ENCODE measurements around the gene HOXA6. TPM values are rescaled to one million over a fixed set of nuclear protein-coding genes. Genes with fewer than 3 reads are reported as not detected.

The HOXA6 gene
- total RNA-seq, 2 donors from 2014 or later = not detected

DNA sequence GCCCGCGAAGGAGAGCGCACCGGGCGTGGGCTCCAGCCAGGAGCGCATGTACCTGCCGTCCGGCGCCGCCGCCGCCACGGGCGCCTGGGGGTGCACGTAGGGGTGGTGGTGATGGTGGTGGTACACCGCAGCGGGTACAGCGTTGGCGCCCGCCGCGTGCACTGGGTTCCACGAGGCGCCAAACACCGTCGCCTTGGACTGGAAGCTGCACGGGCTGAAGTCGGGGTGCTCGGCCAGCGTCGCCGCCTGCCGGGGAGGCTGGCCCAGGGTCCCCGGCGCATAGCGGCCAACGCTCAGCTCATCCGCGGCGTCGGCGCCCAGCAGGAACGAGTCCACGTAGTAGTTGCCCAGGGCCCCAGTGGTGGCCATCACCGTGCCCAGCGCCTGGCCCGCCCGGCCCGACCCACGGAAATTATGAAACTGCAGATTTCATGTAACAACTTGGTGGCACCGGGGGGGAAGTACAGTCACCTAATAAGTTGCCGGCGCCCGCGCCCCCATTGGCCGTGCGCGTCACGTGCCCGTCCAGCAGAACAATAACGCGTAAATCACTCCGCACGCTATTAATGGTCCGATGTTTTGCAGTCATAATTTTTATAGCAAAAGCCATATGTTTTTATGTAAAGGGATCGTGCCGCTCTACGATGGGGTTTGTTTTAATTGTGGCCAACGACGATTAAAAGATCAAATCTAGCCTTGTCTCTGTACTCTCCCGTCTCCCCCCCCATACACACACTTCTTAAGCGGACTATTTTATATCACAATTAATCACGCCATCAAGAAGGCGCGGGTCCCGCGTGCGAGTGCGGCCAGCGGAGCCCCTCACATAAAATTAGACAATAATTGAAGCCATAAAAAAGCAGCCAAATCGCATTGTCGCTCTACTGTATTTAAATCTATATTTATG, 17.8 kb upstream of the HOXA6 start, which contains the start of gene HOXA9:
HOXA9 (minus strand) TSS at position 449 of the 907 bp plus-strand sequence; CDS start at position 369, 80 bp downstream.
- ATAC-seq (no peak), DNase-seq (peak; percentile 30)

DNA sequence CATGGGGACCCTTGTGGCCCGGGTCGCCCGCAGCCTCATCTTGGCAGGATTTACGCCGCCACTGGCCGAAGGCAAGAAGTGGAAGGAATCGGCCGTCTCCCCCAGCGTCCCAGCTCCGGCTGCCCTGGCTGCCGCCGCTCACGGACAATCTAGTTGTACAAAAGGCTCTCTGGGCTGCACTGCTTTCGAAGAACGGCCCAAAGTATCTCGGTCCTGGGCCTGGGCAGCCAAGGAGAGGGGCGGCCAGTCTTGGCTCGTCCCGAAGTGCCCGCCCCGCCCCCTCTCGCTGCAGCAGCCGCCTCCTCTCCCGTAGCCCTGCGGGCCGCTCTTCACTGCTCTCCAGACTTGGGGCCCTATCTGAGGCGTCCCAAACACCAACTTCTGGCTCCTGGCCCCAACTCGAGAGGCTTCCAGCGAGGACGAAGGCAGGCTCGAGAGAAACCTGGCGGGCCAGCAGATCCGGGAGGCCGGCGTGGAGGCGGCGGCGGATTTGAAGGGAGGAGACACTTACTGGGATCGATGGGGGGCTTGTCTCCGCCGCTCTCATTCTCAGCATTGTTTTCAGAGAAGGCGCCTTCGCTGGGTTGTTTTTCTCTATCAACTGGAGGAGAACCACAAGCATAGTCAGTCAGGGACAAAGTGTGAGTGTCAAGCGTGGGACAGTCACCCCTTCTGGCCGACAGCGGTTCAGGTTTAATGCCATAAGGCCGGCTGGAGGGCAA, 17.0 kb upstream of the HOXA6 start:
- DNase-seq = peak; percentile 23
- ATAC-seq = no peak

More for the DNA sequence above, 17.8 kb upstream of the HOXA6 start, which contains the start of gene HOXA9:
- intact Hi-C loops (cut with DNase I) = loop anchor here (10.0 kb wide), 2 partner anchors 781 to 1301 kb away; no protein-coding TSS in a partner anchor

DNA sequence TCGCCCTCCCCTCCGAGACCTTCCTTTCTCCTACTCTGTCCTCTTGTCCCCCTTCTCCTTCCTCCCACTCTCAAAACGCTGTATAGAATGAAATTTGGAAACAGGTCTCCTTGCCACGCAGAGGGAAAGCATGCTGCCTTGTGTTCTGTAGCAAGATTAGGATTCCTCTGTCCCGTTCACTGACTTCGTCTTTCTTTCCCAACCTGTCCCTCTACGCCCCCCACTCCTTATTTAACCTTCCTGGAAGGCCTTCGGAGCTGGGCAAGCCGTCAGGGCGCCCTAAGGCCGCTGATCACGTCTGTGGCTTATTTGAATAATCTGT, 16.4 kb upstream of the HOXA6 start:
- intact Hi-C loops (cut with DNase I) = loop anchor here (5.0 to 10.0 kb wide), 3 partner anchors 779 to 1299 kb away; no protein-coding TSS in a partner anchor
- DNase-seq = no peak
- no peak for ATAC-seq

More for the DNA sequence above, 17.0 kb upstream of the HOXA6 start:
- intact Hi-C loops (cut with DNase I) = loop anchor here (5.0 to 10.0 kb wide), 3 partner anchors 780 to 1300 kb away; no protein-coding TSS in a partner anchor

DNA sequence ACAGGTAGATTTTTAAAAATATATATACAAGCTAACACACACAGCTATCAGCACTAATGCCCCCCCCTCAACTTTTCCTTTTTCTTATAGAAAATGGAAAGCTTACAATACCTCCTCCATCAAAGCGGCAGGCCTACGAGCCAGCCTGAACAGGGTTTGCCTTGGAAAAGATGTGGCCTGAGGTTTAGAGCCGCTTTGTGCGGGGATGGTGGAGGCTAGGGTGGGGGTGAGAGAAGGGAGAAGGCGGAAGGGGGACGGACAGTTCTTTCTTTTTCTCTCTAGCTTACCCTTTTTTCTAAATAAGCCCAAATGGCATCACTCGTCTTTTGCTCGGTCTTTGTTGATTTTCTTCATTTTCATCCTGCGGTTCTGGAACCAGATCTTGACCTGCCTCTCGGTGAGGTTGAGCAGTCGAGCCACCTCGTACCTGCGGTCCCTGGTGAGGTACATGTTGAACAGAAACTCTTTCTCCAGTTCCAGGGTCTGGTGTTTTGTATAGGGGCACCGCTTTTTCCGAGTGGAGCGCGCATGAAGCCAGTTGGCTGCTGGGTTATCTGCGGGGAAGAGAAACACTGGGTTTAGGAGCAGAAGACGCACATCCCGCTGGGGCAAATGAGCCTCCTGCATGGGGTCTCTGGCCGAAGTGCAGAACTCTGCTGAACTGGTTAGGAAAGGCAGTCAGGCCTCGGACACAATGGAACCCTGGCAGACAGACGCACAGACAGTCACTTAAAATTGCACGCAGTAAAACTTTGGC, 15.9 kb upstream of the HOXA6 start:
- DNase-seq (peak; percentile 11), ATAC-seq (no peak)
- intact Hi-C loops (cut with DNase I) = loop anchor here (5.0 to 10.0 kb wide), 3 partner anchors 779 to 1299 kb away; no protein-coding TSS in a partner anchor

DNA sequence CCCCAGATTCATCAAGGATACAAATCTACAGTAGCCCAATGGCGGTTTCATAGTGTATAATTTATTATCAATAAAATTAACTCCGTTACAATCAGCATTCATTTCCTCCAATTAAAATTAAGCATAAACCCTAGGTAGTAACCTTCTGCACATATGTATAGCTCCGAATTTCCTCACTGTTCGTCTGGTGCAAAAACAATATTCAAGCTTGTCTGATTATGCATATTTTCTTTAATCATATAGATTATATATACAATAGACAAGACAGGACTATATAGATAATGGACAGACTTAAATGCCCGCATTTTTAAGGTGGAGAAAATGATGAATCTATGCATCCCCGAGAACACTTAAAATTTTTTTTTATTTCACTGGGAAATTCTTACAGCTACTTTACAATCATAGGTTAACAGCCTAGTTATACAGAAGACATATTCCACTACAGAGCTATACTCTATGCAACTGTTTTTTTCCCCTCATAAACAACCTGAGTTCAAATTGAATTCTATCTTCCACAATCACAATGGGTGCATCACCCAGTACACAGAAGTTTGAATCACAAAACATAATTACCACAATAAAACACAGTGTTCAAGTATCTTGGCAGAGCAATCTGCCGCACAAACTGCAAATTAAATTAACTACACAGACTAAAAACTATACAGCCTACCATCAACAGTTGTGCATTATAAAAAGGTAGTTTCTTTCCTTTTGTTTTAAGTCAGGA, 15.2 kb upstream of the HOXA6 start:
- ATAC-seq = no peak
- intact Hi-C loops (cut with DNase I) = loop anchor here (5.0 to 10.0 kb wide), 3 partner anchors 778 to 1298 kb away; no protein-coding TSS in a partner anchor

DNA sequence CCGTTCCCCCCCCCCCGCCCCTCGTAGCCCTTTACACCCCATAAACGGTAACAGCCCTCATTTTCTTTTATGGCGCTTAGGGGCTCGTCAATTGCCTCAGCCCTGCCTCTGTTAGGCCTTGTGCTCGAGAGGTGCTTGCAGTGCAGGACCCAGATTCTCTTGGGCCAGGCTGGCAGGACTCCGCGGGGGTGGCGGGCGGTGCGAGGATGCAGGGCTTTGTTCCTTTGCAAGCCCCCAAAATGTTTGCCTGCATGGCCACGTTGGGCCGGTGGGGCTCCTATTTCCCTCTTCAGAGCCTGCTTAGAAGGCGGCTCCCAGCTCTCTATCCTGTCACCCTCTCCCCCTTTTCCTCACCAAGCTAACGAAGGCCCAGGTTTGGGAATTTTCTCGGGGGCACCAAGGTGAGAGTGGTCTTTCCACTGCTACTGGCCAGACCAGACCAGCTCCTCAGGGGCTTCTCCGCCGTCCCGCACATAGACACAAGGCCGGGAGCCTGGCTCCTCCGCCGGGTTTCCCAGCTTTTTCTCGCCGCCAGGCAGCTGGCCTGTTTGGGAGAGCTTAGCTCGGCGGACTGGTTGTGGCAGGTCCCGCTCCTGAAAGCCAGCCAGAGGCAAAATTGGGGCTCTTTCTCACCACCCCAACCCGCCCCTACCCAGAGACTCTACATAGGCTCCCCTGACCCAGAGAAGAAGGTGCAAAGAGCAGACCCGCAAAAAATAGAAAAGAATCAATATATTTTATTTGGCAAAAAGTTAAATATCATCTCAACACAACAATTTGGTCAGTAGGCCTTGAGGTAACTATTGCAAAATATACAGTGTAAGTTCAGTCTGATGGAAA, 14.4 kb upstream of the HOXA6 start:
- intact Hi-C loops (cut with DNase I) = loop anchor here (2.0 to 10.0 kb wide), 5 partner anchors 307 to 1297 kb away; no protein-coding TSS in a partner anchor
- ATAC-seq (no peak), DNase-seq (peak; percentile 15)

More for the DNA sequence above, 15.2 kb upstream of the HOXA6 start:
- no peak for DNase-seq

DNA sequence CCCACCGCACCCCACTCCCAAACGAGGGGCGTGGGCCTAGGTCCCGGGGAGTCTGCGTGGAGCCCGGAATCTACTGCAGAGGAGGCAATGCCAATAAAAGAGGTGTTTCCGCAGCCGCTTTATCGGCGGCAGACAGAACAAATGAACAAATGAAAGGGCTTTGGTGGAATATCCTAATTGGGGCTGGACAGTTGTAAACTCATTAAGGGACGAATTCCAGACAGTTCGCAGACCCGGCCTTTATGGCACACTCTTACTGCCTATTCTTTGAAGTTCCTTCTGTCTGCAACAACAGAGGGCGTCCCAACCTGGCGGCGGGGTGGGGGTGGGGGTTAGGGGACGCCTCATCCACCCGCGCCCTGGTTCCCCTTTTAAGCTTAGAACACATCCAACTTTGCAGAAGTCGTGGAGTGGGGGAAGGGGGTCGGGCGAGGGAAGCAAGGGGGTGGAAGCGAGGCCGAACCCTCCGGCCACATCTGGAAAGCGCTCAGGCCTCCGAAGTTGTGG, 13.7 kb upstream of the HOXA6 start:
- ATAC-seq = peak; percentile 16 to 36
- DNase-seq = peak; percentile 53
- intact Hi-C loops (cut with DNase I) = loop anchor here (2.0 to 10.0 kb wide), 5 partner anchors 306 to 1296 kb away; no protein-coding TSS in a partner anchor

DNA sequence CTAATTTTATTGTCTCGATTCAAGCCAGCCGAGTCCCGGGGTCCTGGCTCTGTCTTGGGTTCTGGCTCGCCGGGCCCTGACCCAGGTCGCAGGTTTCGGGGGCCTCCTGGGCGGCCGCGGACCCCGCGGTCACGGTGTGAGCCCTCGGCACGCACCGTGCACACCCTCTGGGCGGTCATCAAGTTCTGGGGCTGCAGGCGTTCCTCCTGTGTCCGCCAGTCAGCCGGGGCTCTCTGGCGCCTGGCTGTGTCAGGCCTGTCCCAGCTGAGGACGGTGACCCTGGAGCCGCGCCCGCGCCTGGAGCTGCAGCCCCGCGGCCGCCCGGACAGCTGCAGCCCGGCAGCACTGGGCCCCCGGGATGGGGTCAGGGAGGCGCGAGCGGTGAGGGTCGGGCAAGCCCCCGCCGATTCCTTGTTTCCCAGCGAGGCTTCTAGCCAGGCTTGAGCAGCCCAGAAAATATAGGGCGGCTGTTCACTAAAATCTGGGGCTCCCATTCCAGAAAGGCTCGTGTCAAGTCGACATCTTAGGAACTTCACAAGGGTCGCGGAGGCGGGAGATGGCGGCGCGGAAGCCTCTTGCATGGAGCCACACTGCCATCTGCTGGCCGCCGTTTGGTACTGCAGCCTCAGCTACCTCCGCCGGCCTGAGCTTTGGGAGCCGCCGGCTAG, 13.1 kb upstream of the HOXA6 start:
- ATAC-seq = peak; percentile 84
- intact Hi-C loops (cut with DNase I) = loop anchor here (2.0 to 10.0 kb wide), 5 partner anchors 306 to 1296 kb away; no protein-coding TSS in a partner anchor

DNA sequence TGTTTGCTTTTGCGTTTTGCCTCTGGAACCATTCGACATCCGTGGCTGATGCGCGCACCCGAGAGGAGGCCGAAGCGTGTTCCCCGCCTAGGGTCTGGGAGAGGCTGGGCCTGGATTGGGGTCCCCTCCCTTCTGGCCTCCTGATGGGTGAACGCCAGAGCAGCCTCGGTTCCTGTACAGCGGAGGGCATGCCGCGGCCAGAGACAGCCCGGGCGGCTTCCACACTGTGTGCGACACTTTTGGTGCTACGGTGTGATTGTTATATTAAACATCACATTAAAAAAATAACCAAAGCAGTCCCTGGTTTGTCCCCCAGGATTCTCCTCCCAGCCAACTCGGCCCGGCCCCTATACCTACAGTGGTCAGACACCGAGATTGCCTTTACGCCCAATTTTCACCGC, 12.6 kb upstream of the HOXA6 start:
- ATAC-seq (peak in 1 of 2 donors; percentile 4), DNase-seq (no peak)
- intact Hi-C loops (cut with DNase I) = loop anchor here (2.0 to 10.0 kb wide), 5 partner anchors 305 to 1295 kb away; no protein-coding TSS in a partner anchor

More for the DNA sequence above, 13.1 kb upstream of the HOXA6 start:
- DNase-seq = peak; percentile 87

DNA sequence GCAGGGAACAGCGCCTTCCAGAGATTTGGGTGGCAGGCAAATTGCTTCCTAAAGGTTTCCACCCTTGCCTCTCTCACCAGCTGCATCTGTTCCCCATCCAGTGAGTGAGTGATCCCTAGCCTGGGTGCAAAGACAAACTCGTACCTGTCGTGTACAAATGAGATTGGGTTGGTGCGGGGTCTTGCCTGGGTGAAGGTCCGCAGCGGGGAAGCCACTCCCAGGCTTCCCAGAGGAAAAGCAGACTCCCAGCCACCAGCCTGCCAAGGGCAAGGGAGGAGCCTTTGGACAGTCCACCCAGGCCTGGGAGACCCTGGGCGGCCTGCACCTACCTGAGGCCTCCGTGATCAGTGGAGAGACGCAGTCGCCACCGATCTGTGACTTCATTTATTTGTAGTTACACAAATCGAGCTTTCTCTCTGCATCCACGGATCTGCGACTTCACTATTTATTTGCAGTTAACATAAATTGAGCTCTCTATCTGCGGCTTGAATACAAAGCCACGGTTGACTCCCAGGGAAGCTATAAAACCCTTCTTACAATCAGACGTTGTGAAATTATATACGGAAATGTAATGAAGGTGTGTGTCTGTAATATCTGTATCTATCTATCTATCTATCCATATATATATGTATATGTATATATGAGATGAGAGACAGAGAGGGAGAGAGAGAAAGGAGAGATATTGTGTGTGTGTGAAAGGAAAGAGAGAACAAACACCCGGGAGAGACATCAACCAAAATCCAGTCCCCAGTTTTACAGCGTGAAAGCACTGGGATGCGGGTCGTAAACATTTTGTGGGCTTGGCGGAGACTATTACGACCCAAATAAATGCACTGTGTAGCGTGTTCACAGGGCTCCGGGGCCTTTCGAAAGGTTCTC, 11.9 kb upstream of the HOXA6 start:
- ATAC-seq = no peak
- DNase-seq = no peak
- intact Hi-C loops (cut with DNase I) = loop anchor here (2.0 to 10.0 kb wide), 5 partner anchors 305 to 1295 kb away; no protein-coding TSS in a partner anchor

DNA sequence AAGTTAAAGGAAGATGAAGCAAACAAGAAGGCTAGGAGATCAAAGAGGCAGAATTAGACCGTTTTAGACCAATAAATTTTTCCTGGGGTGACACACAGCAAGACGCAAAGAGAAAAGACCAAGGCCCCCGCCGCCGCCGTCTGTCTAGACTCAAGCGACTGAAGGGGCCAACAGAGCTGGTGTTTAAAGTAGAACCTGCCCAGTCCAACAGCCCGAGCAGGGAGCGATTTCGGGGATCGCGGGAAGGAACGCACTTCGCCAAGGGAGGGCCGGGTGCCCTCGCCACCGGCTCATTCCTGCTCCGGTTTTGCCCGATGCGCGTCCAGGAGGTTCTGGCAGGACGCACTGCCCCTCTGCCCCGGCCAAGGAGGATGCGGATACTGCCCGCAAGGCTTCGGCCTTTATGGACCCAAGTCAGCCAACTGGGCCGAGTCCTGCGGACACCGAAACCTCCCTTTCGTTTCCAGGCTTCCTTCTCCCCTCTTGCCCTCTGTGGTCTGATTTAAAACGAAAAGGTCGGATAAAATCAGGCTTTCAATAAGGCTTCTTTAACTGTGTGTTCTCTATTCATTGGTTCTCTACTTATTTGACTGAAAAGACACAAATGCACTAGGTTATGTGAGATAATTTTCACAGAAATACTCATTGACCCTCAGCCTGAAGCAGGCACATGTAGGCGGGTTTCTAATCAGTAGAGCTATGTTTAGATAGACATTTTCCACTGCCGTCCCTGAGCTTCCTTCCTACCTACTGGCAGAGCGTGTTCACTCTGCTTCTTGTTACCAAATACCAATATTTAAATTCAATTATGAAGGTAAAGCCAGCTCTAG, 11.1 kb upstream of the HOXA6 start:
- DNase-seq (no peak), ATAC-seq (no peak)
- intact Hi-C loops (cut with DNase I) = no loop called here

DNA sequence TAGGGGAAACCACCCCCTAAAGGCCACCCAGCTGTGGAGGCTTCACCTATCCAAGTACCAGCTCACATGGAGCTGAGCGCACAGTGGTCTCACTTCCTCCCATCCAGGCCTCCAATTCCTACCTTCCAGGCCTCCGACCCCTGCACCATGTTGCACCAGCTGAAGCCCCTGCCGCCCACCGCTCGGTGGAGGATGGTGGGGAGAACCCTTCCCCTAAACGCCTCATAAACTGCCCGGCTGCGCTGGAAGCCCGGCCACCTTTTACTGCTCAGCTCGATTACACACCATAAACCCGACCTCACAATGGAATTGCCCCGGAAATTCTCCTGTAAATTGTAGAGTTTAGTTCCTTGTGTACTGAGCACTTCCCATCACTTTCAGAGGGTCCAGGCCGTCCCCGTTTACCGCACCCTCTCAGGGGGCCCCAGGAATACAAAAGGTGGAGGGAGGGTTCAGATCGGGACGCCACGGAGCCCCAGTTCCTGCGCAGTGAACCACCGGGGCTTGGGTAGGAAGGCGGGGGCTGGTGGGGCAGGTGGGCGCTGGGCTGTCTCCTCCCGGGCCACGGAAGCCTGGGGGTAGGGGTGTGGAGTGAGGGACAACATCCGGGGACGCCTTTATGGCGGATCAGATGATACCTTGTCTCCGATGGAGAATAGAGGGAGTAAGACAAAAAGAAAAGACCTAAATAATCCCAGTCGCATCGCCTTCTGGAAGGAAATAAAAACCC, 10.3 kb upstream of the HOXA6 start:
- no peak for DNase-seq
- intact Hi-C loops (cut with DNase I) = no loop called here
- no peak for ATAC-seq

DNA sequence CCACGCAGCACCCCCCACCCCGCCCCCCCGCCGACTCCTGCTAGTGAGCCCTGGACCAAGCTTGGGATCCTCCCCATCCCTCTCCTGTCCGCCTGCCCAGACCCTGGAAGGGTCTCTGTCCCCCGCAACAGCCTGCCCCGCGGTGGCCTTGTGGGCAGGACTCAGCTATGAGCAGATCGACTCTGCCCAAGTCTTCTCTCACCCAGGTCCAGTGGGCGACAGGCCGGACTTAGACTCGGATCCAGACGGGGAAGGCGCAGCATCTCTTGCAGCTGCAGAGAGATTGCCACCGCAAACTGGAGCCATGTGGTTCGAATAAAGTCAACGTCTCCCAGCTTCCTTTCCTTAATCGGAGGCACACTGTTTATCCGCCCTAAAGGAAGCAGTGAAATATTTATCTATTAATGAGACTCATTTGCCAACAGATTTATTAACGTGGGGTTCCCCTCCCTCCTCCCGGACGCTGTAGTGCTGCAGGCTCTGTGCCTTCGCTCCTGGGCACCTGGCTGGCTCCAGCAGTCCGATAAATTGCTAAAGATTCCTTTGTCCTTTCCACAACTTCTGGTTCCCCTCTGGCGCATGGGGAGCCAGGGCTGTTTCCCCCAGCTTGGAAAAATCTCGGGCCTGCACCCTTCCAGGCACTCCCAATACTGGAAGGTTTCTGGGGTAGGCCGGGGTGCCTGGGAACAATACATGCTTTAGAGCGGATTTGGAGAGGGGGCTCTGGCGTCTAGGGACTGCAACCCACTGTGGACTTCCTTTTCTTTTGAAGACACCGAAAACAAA, 9.5 kb upstream of the HOXA6 start:
- DNase-seq (no peak), ATAC-seq (no peak)
- intact Hi-C loops (cut with DNase I) = no loop called here
